ENCODE measurements around the gene ZSCAN31. TPM values are rescaled to one million over a fixed set of nuclear protein-coding genes. Genes with fewer than 3 reads are reported as not detected.

The ZSCAN31 gene
- total and polyA plus RNA-seq, 10 of the 15 experiments (the other 5 are each of a cell fraction or from before 2014, with no cell fraction given), result 1.6 to 5.2 (median 2.9) TPM

DNA sequence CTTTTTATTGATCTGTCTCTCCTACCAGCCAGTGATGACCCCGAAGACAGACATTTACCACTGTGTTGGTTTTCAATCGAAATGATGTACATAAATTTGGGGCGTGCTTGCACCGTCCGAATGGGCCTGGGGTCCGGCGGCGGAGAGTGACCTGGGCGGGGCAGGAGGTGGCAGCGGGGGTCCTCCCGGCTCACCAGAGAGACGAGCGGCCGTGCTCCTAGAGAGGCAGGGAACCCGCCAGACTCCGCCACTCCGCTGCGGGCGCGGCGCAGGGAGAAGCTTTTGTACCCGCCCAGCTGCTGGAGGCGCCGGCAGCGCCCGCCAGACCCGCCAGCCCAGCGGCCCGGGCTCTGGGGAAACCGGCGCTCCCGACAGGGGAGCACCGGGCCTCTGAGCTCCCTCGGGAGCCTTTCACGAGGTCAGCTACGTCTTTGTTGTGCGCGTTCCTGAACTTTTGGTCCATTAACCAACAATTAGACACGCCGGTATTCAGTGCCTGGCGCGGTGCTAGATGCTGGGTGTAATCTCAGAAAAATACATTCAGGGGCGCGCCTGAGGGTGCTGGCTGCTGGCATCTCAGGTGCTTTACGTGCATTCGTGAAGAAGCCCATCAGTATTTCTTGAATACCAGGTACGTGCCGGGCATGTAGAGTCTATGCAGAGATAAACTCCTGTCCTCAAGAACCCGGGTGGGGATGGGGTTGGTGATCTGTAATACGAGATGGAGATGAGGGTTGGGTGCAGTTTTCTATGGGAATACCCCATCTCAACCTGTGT lies 54.5 kb downstream of the ZSCAN31 start, which contains the start of gene PGBD1 (continued):
- TF ChIP-seq, protein P1, sequence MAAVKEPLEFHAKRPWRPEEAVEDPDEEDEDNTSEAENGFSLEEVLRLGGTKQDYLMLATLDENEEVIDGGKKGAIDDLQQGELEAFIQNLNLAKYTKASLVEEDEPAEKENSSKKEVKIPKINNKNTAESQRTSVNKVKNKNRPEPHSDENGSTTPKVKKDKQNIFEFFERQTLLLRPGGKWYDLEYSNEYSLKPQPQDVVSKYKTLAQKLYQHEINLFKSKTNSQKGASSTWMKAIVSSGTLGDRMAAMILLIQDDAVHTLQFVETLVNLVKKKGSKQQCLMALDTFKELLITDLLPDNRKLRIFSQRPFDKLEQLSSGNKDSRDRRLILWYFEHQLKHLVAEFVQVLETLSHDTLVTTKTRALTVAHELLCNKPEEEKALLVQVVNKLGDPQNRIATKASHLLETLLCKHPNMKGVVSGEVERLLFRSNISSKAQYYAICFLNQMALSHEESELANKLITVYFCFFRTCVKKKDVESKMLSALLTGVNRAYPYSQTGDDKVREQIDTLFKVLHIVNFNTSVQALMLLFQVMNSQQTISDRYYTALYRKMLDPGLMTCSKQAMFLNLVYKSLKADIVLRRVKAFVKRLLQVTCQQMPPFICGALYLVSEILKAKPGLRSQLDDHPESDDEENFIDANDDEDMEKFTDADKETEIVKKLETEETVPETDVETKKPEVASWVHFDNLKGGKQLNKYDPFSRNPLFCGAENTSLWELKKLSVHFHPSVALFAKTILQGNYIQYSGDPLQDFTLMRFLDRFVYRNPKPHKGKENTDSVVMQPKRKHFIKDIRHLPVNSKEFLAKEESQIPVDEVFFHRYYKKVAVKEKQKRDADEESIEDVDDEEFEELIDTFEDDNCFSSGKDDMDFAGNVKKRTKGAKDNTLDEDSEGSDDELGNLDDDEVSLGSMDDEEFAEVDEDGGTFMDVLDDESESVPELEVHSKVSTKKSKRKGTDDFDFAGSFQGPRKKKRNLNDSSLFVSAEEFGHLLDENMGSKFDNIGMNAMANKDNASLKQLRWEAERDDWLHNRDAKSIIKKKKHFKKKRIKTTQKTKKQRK (IDR thresholded peaks at IDR 0.05; ENCODE audit: low read depth, low read length), result no peak

DNA sequence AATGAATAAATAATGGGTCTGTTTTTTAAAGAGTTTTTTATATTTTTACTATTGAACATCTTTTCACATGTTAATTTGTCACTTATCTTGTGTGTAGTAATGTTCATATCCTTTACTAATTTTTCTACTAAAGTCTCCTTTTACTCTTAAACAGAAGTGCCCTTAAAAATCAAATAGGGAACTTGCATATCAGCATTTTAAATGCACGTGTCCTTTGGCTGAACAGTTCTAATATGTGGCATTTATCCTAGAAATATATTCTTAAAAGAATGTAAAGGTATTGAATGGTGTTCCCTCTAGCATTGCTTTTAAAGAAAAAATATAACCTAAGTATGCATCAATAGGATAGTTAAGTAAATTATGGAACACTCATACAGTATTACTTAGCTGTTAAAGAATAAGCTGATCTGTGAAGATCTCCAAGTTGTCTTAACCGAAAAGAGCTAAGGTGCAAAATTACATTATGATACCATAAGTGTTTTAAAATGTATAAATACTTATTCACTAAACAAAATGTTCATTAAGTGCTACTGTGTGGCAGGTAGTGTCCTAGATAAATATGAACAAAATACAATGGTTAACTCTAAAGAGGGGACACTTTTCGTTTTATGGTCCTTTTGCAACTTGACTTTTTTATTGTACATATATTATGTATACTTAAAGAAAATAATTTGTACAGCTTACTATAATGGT lies 55.2 kb downstream of the ZSCAN31 start:
- H3K79me2 ChIP-seq (ENCODE audit: control insufficient read depth, insufficient read depth, low read length), result no peaks in the 10 kb centered on the region
- 49% methylated on average over 3 of the region's 3 CpGs for WGBS (ENCODE audit: insufficient coverage, insufficient replicate concordance, low lambda C conversion rate, missing lambda C conversion rate)
- DNase-seq (ENCODE audit: low read depth, low spot score) (no peak), FAIRE-seq (no peak), ATAC-seq (no peak)
- H3K9ac ChIP-seq (ENCODE audit: control insufficient read depth, insufficient read depth, low read length), result peak overlapping the region; percentile 69
- peak overlapping the region; percentile 88 for H2AFZ ChIP-seq (ENCODE audit: control insufficient read depth, low read depth, low read length)
- POLR2A ChIA-PET, result interaction anchor here (0.7 to 2.0 kb wide), 6 partner anchors 10 to 57 kb away, joined by 3 to 6 read pairs (median 4); partner anchors contain the start of genes ZKSCAN4 and ZSCAN31
- H3K27me3 ChIP-seq (replicated peaks in 1 of 2; ENCODE audit: control insufficient read depth in 2 of 2, insufficient read depth in 2 of 2, low read length in 1 of 2), result no peaks in the 10 kb centered on the region
- RAD21 ChIA-PET (ENCODE audit: unreplicated experiment), result interaction anchor here (0.9 to 3.2 kb wide), 4 partner anchors 13 to 139 kb away, joined by 3 to 14 read pairs (median 6); partner anchors contain the start of genes ZKSCAN3, ZKSCAN8 and ZSCAN26
- SMC1A ChIA-PET (ENCODE audit: uncharacterized antibody, unreplicated experiment), result interaction anchor here (1.0 to 4.9 kb wide), 9 partner anchors 9 to 75 kb away, joined by 3 to 27 read pairs (median 4); partner anchors contain the start of genes ZKSCAN3, ZKSCAN4, ZSCAN26 and ZSCAN31
- CTCF ChIA-PET, result interaction anchor here (0.9 to 1.3 kb wide), 3 partner anchors 28 to 103 kb away, joined by 3 to 4 read pairs (median 3); partner anchors contain the start of gene ZKSCAN4
- in situ Hi-C loops (cut with MboI), result no loop called here
- no TSS peak for BruUV-seq (replicated peaks)
- H3K4me1 ChIP-seq (ENCODE audit: control insufficient read depth, insufficient read depth, low read length), result no peaks in the 10 kb centered on the region
- peak overlapping the region; percentile 71; the same call in 1 of the 2 replicates for H3K4me3 ChIP-seq
- no peaks in the 10 kb centered on the region for H4K20me1 ChIP-seq (ENCODE audit: control insufficient read depth, insufficient read depth)
- peaks cover 1% of the 10 kb centered on the region; the same call in 1 of the 3 replicates for H3K9me3 ChIP-seq (replicated peaks; ENCODE audit: control insufficient read depth, insufficient read depth, low read length)
- no peak overlapping the region for H3K27ac ChIP-seq (ENCODE audit: control insufficient read depth, insufficient read depth)
- intact Hi-C loops (cut with micrococcal nuclease; ENCODE audit: unreplicated experiment), result loop anchor here (5.0 kb wide), 1 partner anchor 67 kb away; the partner anchor contains the start of gene ZKSCAN3
- H3K4me2 ChIP-seq (ENCODE audit: control insufficient read depth, insufficient read depth), result peak overlapping the region; percentile 85
- peaks cover 0 to 6% of the 10 kb centered on the region in 2 experiments; a peak in 2 of 4 replicates for H3K36me3 ChIP-seq (ENCODE audit: control insufficient read depth in 2 of 2, insufficient read depth in 2 of 2, low read length in 1 of 2)
- TF ChIP-seq MYB (IDR thresholded peaks at IDR 0.05; ENCODE audit: borderline replicate concordance, low read depth, low read length) (no peak), PAX8 (IDR thresholded peaks at IDR 0.05) (no peak), JUNB (IDR thresholded peaks at IDR 0.05) (no peak), ZNF622 (IDR thresholded peaks at IDR 0.05) (no peak), DPF2 (IDR thresholded peaks at IDR 0.05) (no peak), BHLHE40 (IDR thresholded peaks at IDR 0.05; ENCODE audit: borderline replicate concordance in 1 of 2, low read depth in 2 of 2, low read length in 1 of 2) (no peak), TBL1XR1 (IDR thresholded peaks at IDR 0.05; ENCODE audit: low read depth, low read length) (no peak), SREBF2 (IDR thresholded peaks at IDR 0.05; ENCODE audit: low read length) (no peak), CBFB (IDR thresholded peaks at IDR 0.05; ENCODE audit: low read depth) (no peak), HDGF (IDR thresholded peaks at IDR 0.05) (no peak)
- TF ChIP-seq, protein P2, sequence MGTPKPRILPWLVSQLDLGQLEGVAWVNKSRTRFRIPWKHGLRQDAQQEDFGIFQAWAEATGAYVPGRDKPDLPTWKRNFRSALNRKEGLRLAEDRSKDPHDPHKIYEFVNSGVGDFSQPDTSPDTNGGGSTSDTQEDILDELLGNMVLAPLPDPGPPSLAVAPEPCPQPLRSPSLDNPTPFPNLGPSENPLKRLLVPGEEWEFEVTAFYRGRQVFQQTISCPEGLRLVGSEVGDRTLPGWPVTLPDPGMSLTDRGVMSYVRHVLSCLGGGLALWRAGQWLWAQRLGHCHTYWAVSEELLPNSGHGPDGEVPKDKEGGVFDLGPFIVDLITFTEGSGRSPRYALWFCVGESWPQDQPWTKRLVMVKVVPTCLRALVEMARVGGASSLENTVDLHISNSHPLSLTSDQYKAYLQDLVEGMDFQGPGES (IDR thresholded peaks at IDR 0.05), result no peak
- TF ChIP-seq, protein P3, sequence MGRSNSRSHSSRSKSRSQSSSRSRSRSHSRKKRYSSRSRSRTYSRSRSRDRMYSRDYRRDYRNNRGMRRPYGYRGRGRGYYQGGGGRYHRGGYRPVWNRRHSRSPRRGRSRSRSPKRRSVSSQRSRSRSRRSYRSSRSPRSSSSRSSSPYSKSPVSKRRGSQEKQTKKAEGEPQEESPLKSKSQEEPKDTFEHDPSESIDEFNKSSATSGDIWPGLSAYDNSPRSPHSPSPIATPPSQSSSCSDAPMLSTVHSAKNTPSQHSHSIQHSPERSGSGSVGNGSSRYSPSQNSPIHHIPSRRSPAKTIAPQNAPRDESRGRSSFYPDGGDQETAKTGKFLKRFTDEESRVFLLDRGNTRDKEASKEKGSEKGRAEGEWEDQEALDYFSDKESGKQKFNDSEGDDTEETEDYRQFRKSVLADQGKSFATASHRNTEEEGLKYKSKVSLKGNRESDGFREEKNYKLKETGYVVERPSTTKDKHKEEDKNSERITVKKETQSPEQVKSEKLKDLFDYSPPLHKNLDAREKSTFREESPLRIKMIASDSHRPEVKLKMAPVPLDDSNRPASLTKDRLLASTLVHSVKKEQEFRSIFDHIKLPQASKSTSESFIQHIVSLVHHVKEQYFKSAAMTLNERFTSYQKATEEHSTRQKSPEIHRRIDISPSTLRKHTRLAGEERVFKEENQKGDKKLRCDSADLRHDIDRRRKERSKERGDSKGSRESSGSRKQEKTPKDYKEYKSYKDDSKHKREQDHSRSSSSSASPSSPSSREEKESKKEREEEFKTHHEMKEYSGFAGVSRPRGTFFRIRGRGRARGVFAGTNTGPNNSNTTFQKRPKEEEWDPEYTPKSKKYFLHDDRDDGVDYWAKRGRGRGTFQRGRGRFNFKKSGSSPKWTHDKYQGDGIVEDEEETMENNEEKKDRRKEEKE (IDR thresholded peaks at IDR 0.05), result no peak

Data from GM12878 (cell line).